ENCODE data around the gene KIF5A.
"Not testable (repeated sequence)": the region's sequence is repeated elsewhere in the genome, so short reads cannot be mapped to it uniquely, and the experiment has no call there.

KIF5A gene

DNA sequence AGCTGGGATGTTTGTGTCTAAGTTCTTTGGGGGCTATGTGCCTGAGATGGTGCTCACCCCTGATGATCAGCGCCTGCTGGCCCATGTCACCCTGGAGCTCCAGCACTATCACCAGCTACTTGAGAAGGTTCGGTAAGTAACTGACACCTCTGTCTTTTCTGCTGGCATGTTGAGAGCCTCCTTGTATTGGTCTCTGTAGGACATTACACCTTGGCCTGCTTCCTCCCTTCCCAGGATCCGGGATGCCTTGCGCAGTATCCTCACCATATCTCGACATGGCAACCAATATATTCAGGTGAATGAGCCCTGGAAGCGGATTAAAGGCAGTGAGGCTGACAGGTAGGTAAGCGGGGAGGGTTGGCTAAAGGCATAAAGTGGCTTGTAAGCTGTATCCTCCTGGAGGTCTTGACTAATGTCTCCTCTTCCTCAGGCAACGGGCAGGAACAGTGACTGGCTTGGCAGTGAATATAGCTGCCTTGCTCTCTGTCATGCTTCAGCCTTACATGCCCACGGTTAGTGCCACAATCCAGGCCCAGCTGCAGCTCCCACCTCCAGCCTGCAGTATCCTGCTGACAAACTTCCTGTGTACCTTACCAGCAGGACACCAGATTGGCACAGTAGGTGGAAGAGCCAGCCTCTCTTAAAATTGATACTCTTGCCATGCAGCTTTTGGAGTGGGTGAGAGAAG lies 35.0 kb upstream of the KIF5A start:
- Histone ChIP-seq H3K27me3 (replicated peaks; ENCODE audit: control insufficient read depth, insufficient read depth, low read length) (no peaks in the 10 kb centered on the region), H3K9ac (ENCODE audit: low read length) (no peak overlapping the region), H3K4me1 (ENCODE audit: control insufficient read depth, insufficient read depth, low read length) (peaks cover 16% of the 10 kb centered on the region), H3K36me3 (ENCODE audit: control insufficient read depth, insufficient read depth, low read length, severe bottlenecking) (peaks cover 85% of the 10 kb centered on the region), H3K9me3 (ENCODE audit: control insufficient read depth, low read length) (no peaks in the 10 kb centered on the region), H3K4me3 (ENCODE audit: low read length) (no peak overlapping the region)
- DNase-seq (ENCODE audit: low read depth): no peak

DNA sequence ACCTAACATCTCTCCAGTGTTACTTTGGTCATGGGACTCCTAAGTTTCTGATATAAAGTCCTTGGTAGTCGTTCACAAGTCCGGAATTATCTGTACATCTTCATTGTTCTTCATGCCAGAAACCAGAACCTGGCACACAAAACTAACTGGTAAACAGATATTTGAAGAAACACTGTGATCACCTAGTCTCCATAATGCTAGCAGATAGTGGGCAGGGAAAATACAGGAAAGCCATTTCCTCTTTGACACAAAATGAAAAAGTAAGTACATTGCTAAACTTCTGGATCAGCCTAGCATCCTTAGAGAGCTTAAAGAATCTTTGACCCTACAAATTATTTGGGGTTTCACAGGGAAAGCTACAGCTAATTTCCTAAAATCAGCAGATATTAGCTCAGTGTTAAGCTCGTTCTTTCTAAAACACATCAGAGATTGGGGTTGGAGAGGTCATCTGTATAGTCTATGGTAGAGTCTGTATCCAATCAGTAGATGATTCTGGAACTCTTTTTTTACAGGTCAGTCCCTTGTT lies 34.4 kb upstream of the KIF5A start:
- peaks cover 82% of the 10 kb centered on the region for H3K36me3 ChIP-seq (ENCODE audit: control insufficient read depth, insufficient read depth, low read length, severe bottlenecking)
- no peaks in the 10 kb centered on the region for H3K27me3 ChIP-seq (replicated peaks; ENCODE audit: control insufficient read depth, insufficient read depth, low read length)
- no peaks in the 10 kb centered on the region for H3K9me3 ChIP-seq (ENCODE audit: control insufficient read depth, low read length)
- peaks cover 16% of the 10 kb centered on the region for H3K4me1 ChIP-seq (ENCODE audit: control insufficient read depth, insufficient read depth, low read length)
- DNase-seq (ENCODE audit: low read depth): no peak
- no peak overlapping the region for H3K4me3 ChIP-seq (ENCODE audit: low read length)
- no peak overlapping the region for H3K9ac ChIP-seq (ENCODE audit: low read length)

DNA sequence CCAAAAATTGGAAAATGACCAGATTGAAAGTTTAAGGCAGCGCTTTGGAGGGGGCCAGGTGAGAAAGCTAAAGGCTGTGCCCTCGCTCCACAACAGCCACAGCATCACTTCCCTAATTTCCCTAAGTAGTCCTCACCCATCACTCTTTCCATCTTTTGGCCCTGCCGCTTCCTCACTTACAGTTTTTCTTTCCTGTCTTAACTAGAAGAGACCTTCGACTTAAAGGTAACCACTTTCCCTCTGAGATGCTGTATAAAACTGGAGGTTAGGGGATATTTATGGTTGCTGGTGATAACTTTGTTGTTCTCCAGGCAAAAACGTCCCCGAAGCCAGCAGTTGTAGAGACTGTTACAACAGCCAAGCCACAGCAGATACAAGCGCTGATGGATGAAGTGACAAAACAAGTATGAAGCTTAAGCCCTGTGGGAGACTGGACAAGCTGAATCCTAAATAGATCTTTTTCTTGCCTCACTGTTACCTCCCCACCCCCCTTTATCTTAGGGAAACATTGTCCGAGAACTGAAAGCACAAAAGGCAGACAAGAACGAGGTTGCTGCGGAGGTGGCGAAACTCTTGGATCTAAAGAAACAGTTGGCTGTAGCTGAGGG lies 33.8 kb upstream of the KIF5A start:
- Histone ChIP-seq H3K9me3 (ENCODE audit: control insufficient read depth, low read length) (no peaks in the 10 kb centered on the region), H3K4me3 (ENCODE audit: low read length) (no peak overlapping the region), H3K27me3 (replicated peaks; ENCODE audit: control insufficient read depth, insufficient read depth, low read length) (no peaks in the 10 kb centered on the region), H3K4me1 (ENCODE audit: control insufficient read depth, insufficient read depth, low read length) (peaks cover 19% of the 10 kb centered on the region), H3K9ac (ENCODE audit: low read length) (peak overlapping the region; percentile 7), H3K36me3 (ENCODE audit: control insufficient read depth, insufficient read depth, low read length, severe bottlenecking) (peaks cover 78% of the 10 kb centered on the region)
- DNase-seq (ENCODE audit: low read depth): no peak

DNA sequence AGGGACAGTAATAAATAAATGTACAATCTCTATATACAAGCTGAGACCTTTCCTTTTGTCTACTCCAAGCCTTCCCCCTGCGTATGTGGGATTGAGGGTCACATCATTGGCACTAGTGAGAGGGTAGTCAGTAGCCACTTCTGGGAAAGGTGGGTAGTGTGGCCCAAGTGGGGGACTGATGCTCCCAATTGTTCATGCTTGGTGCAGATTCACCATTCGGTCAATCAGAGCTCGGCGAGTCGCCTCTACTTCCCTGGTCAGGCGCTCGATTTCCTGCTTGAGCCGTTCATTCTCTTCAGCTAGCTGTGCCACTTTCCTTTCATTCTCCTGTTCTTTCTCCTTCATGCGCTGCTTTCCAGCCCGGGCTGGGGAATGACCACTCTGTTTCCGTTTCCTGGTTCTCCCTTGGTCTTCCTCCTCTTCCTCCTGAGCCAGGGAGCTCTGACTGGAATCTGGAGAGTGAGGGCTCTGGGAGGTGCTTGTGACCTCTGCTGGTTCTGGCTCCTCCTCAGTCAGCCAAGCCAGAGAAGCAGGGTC lies 33.2 kb upstream of the KIF5A start:
- H3K4me3 ChIP-seq (ENCODE audit: low read length): peak overlapping the region; percentile 99
- no peaks in the 10 kb centered on the region for H3K27me3 ChIP-seq (replicated peaks; ENCODE audit: control insufficient read depth, insufficient read depth, low read length)

DNA sequence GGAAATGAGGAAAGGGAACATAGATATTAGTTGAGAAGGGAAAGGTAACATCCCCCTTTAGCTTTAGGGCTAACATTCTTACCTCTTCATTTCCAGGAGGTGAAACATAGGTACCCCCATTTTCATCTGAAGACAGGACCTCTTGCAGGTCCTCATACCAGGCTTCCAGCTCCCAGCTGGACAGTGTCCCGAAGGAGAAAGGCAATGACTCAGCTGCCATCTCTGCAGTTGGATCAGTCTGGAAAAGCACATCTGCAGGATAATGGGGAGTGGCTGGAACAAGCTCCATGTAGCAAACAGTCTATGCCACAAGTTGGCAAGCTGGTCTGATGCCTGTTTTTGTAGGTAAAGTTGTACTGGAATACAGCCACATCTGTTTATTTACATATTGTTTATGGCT lies 32.7 kb upstream of the KIF5A start:
- peak; percentile 48 for DNase-seq (ENCODE audit: low read depth)
- peak overlapping the region; percentile 100 for H3K9ac ChIP-seq (ENCODE audit: low read length)
- H3K27me3 ChIP-seq (replicated peaks; ENCODE audit: control insufficient read depth, insufficient read depth, low read length): no peaks in the 10 kb centered on the region
- peaks cover 30% of the 10 kb centered on the region for H3K4me1 ChIP-seq (ENCODE audit: control insufficient read depth, insufficient read depth, low read length)
- H3K4me3 ChIP-seq (ENCODE audit: low read length): peak overlapping the region; percentile 99
- H3K36me3 ChIP-seq (ENCODE audit: control insufficient read depth, insufficient read depth, low read length, severe bottlenecking): peaks cover 67% of the 10 kb centered on the region
- no peaks in the 10 kb centered on the region for H3K9me3 ChIP-seq (ENCODE audit: control insufficient read depth, low read length)

More for the DNA sequence above, 33.2 kb upstream of the KIF5A start:
- Histone ChIP-seq H3K4me1 (ENCODE audit: control insufficient read depth, insufficient read depth, low read length) (peaks cover 25% of the 10 kb centered on the region), H3K36me3 (ENCODE audit: control insufficient read depth, insufficient read depth, low read length, severe bottlenecking) (peaks cover 72% of the 10 kb centered on the region), H3K9me3 (ENCODE audit: control insufficient read depth, low read length) (no peaks in the 10 kb centered on the region), H3K9ac (ENCODE audit: low read length) (peak overlapping the region; percentile 7)
- no peak for DNase-seq (ENCODE audit: low read depth)

DNA sequence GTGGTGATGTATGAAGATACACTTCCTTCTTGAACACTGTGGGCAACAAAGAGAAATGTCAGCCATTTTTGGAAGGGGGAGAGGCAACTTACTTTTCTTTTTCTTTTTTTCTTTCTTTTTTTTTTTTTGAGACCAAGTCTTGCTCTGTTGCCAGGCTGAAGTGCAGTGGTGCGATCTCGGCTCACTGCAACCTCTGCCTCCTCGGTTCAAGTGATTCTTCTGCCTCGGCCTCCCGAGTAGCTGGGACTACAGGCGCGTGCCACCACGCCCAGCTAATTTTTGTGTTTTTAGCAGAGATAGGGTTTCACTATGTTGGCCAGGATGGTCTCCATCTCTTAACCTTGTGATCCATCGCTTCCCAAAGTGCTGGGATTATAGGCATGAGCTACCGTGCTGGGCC lies 32.1 kb upstream of the KIF5A start:
- not testable (repeated sequence) for H3K9me3 ChIP-seq (ENCODE audit: control insufficient read depth, low read length); DNase-seq (ENCODE audit: low read depth); H3K27me3 ChIP-seq (replicated peaks; ENCODE audit: control insufficient read depth, insufficient read depth, low read length)
- Histone ChIP-seq H3K4me3 (ENCODE audit: low read length) (peak overlapping the region; percentile 99), H3K4me1 (ENCODE audit: control insufficient read depth, insufficient read depth, low read length) (peaks cover 31% of the 10 kb centered on the region), H3K9ac (ENCODE audit: low read length) (peak overlapping the region; percentile 100), H3K36me3 (ENCODE audit: control insufficient read depth, insufficient read depth, low read length, severe bottlenecking) (peaks cover 61% of the 10 kb centered on the region)

DNA sequence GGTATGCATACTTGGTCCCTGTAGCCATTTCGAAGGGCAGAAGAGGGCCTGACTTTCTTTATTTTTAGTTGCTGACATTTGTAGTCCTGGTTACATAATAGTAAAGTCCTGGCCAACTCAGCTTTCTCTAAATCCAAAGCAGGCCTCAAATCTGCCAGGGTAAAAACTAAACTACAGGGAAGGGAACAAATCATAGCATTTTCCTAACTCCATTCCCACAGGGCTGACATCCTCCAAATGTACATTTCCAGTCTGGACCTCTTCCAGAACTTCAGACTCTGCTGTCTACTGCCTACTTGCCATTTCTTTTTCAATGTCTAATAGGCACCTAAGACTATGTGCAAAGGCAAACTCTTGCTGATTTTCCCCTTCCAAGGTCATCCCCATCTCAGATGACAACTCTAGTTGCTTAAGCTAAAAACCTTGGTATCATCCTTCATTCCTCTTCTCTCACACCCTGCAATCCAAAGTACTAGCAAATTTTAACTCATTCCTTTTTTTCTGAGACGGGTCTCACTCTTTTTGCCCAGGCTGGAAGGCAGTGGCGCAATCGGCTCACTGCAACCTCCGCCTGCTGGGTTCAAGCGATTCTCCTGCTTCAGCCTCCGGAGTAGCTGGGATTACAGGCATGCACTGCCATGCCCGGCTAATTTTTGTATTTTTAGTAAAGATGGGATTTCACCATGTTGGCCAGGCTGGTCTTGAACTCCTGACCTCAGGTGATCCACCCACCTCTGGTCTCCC lies 31.5 kb upstream of the KIF5A start:
- Histone ChIP-seq H3K9me3 (ENCODE audit: control insufficient read depth, low read length) (no peaks in the 10 kb centered on the region), H3K36me3 (ENCODE audit: control insufficient read depth, insufficient read depth, low read length, severe bottlenecking) (peaks cover 55% of the 10 kb centered on the region)

DNA sequence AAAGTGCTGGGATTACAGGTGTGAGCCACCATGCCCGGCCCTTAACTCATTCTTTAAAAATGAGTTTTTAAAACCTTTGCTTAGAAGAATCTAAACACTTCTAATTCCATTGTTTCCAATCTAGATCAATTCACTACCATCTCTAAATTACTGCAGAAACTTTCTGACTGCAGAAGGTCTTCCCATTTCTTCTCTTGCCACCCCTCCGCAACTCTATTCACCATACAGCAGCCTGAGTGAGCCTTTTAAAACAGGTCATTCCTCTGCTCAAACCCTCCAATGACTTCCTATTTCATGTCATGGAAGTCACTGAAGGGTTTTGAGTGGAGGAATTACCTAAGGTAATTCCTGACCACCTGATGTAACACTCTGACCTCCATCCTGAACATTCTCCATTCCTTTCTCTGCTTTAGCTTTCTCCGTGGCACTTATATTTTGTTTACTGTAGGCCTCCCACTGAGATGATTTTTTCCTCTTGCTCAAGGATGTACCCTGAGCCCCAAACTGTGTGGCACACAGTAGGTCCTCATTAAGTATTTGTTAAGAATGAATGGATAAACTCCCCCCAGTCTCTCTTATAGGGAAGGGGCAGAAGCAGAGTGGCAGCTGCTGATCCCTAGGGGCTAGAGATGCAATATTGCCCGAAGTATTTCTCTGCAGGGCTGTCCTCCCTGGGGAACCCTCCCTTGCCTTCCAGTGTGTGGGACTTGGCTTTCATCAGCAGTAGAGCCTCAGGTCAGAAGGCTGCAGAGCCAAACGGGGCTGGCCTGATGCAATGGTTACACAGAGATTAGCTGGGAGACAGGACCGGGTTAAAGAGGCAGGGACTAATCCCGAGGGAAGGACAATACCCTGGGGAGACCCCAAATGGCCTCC lies 30.7 kb upstream of the KIF5A start:
- Histone ChIP-seq H3K4me3 (ENCODE audit: low read length) (peak overlapping the region; percentile 99), H3K27me3 (replicated peaks; ENCODE audit: control insufficient read depth, insufficient read depth, low read length) (no peaks in the 10 kb centered on the region), H3K36me3 (ENCODE audit: control insufficient read depth, insufficient read depth, low read length, severe bottlenecking) (peaks cover 51% of the 10 kb centered on the region), H3K9ac (ENCODE audit: low read length) (peak overlapping the region; percentile 100), H3K9me3 (ENCODE audit: control insufficient read depth, low read length) (no peaks in the 10 kb centered on the region), H3K4me1 (ENCODE audit: control insufficient read depth, insufficient read depth, low read length) (peaks cover 40% of the 10 kb centered on the region)
- DNase-seq (ENCODE audit: low read depth): peak; percentile 73

More for the DNA sequence above, 31.5 kb upstream of the KIF5A start:
- H3K4me3 ChIP-seq (ENCODE audit: low read length): peak overlapping the region; percentile 99
- DNase-seq (ENCODE audit: low read depth): peak; percentile 42
- H3K4me1 ChIP-seq (ENCODE audit: control insufficient read depth, insufficient read depth, low read length): peaks cover 32% of the 10 kb centered on the region
- peak overlapping the region; percentile 100 for H3K9ac ChIP-seq (ENCODE audit: low read length)
- no peaks in the 10 kb centered on the region for H3K27me3 ChIP-seq (replicated peaks; ENCODE audit: control insufficient read depth, insufficient read depth, low read length)

DNA sequence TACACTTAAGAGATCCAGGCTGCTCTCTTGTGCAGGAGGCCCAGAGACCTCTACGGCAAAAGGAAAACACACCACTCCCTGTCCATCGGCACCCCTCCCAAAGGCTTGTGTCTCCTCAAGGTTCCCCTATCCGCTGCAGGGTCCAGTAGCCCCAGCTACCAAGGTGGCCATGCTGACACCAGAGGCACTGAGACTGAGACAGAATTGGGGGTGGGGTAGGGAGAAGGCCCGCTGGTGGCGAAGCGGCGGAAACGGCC lies 30.1 kb upstream of the KIF5A start:
- Histone ChIP-seq H3K4me3 (ENCODE audit: low read length) (peak overlapping the region; percentile 99), H3K9ac (ENCODE audit: low read length) (peak overlapping the region; percentile 100), H3K27me3 (replicated peaks; ENCODE audit: control insufficient read depth, insufficient read depth, low read length) (no peaks in the 10 kb centered on the region), H3K9me3 (ENCODE audit: control insufficient read depth, low read length) (no peaks in the 10 kb centered on the region), H3K36me3 (ENCODE audit: control insufficient read depth, insufficient read depth, low read length, severe bottlenecking) (peaks cover 51% of the 10 kb centered on the region), H3K4me1 (ENCODE audit: control insufficient read depth, insufficient read depth, low read length) (peaks cover 46% of the 10 kb centered on the region)
- peak; percentile 65 for DNase-seq (ENCODE audit: low read depth)

DNA sequence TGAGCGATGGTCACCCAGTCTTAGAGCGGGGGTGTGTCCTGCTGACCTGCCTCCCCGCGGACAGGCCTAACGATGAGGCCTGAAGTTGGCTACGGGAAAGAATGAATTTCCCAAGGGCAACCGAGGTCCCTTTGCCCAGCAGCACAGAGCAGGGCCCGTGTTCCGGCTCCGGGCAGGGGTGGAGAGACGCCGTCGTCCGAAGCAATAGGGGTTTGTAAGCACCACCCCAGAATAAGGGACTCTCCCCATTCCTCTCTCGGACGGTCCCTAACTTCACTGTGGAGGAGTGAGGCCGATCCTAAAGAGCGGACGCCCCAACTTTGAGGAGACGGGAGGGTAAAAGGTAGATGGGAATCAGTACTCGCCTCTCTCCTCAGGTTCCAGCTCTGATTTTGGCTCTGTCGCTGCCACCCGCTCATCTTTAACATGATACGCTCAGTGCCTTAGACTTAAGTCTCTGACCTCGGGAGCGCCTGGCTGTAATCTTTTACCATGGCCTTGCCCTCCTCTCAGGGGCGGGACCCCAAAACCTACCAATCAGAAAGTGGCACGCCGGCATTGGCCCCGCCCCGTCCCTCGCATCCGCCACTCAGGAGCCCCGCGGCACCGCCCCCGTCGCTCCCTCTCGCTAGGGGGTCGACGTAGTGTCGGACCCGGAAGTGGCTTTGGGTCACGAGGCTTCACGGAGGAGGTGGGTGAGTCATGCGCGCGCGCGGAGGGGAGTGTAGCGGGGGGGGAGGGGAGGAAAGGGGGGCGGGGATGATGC lies 29.6 kb upstream of the KIF5A start, which contains the start of gene DDIT3:
Gene DDIT3, minus strand, starts transcription at position 462 of the 766 bp plus-strand sequence. CDS start 3,108 bp downstream, outside the sequence.
- Histone ChIP-seq H3K27me3 (replicated peaks; ENCODE audit: control insufficient read depth, insufficient read depth, low read length) (no peaks in the 10 kb centered on the region), H3K4me1 (ENCODE audit: control insufficient read depth, insufficient read depth, low read length) (peaks cover 51% of the 10 kb centered on the region)

More for the DNA sequence above, 29.6 kb upstream of the KIF5A start, which contains the start of gene DDIT3:
- H3K9ac ChIP-seq (ENCODE audit: low read length): peak within 1 kb of the TSS; percentile 100
- peak; percentile 100 for DNase-seq (ENCODE audit: low read depth)
- peak within 1 kb of the TSS; percentile 99 for H3K4me3 ChIP-seq (ENCODE audit: low read length)
- H3K36me3 ChIP-seq (ENCODE audit: control insufficient read depth, insufficient read depth, low read length, severe bottlenecking): peaks cover 51% of the 10 kb centered on the region
- no peaks in the 10 kb centered on the region for H3K9me3 ChIP-seq (ENCODE audit: control insufficient read depth, low read length)
